ENCODE results near the gene ALG6.
"Not testable (repeated sequence)": the region's sequence is repeated elsewhere in the genome, so short reads cannot be mapped to it uniquely, and the experiment has no call there.

The ALG6 gene

GRCh38 chr1:63407002-63407401, 39.6 kb downstream of the ALG6 start:
- in situ Hi-C loops (cut with HindIII; ENCODE audit: low sequenced_read_pairs): no loop called here
- no peak for DNase-seq (ENCODE audit: low read depth)
- TF ChIP-seq CTCF (IDR thresholded peaks at IDR 0.05; ENCODE audit: low read depth, low read length, missing control alignments): no peak
- no peak overlapping the region for H3K4me3 ChIP-seq (ENCODE audit: low read depth, low read length)

- no peak for DNase-seq (ENCODE audit: low read depth)
- no peak overlapping the region for H3K4me3 ChIP-seq (ENCODE audit: low read depth, low read length)
- no peak for TF ChIP-seq CTCF (IDR thresholded peaks at IDR 0.05; ENCODE audit: low read depth, low read length, missing control alignments)
- in situ Hi-C loops (cut with HindIII; ENCODE audit: low sequenced_read_pairs): no loop called here
These were observed 40.9 kb downstream of the ALG6 start for GRCh38 chr1:63408331-63408730.

GRCh38 chr1:63411066-63411465, 43.6 kb downstream of the ALG6 start:
- in situ Hi-C loops (cut with HindIII; ENCODE audit: low sequenced_read_pairs): no loop called here
- H3K4me3 ChIP-seq (ENCODE audit: low read depth, low read length): no peak overlapping the region
- no peak for TF ChIP-seq CTCF (IDR thresholded peaks at IDR 0.05; ENCODE audit: low read depth, low read length, missing control alignments)
- no peak for DNase-seq (ENCODE audit: low read depth)

- no peak for DNase-seq (ENCODE audit: low read depth)
- in situ Hi-C loops (cut with HindIII; ENCODE audit: low sequenced_read_pairs): no loop called here
- H3K4me3 ChIP-seq (ENCODE audit: low read depth, low read length): no peak overlapping the region
- TF ChIP-seq CTCF (IDR thresholded peaks at IDR 0.05; ENCODE audit: low read depth, low read length, missing control alignments): no peak
These were observed 46.0 kb downstream of the ALG6 start for GRCh38 chr1:63413394-63413793.

- no peak for TF ChIP-seq CTCF (IDR thresholded peaks at IDR 0.05; ENCODE audit: low read depth, low read length, missing control alignments)
- H3K4me3 ChIP-seq (ENCODE audit: low read depth, low read length): no peak overlapping the region
- in situ Hi-C loops (cut with HindIII; ENCODE audit: low sequenced_read_pairs): no loop called here
- DNase-seq (ENCODE audit: low read depth): no peak
These were observed 47.4 kb downstream of the ALG6 start for GRCh38 chr1:63414691-63415365.

GRCh38 chr1:63418101-63418500, 50.7 kb downstream of the ALG6 start:
- H3K4me3 ChIP-seq (ENCODE audit: low read depth, low read length): no peak overlapping the region
- DNase-seq (ENCODE audit: low read depth): no peak
- in situ Hi-C loops (cut with HindIII; ENCODE audit: low sequenced_read_pairs): no loop called here
- no peak for TF ChIP-seq CTCF (IDR thresholded peaks at IDR 0.05; ENCODE audit: low read depth, low read length, missing control alignments)

- DNase-seq (ENCODE audit: low read depth); H3K4me3 ChIP-seq (ENCODE audit: low read depth, low read length); in situ Hi-C loops (cut with HindIII; ENCODE audit: low sequenced_read_pairs): not testable (repeated sequence)
These were observed 53.3 kb downstream of the ALG6 start for GRCh38 chr1:63420746-63421145.

Measured in astrocyte of the cerebellum (primary cell).